Glutamatergic neuron (in vitro differentiated cells): ENCODE results near the gene STAT6. TPM values are rescaled to one million over a fixed set of nuclear protein-coding genes. Genes with fewer than 3 reads are reported as not detected.
"Not testable (repeated sequence)": the region's sequence is repeated elsewhere in the genome, so short reads cannot be mapped to it uniquely, and the experiment has no call there.

ENCODE experiments used
- DNase-seq: peaks from one replicate; pipeline ENCODE4 v3.0.0; 2022
- H3K27ac Mint-ChIP-seq: one replicate; pipeline ENCODE4 v1.8.0; 2020; ENCODE audit warnings: mild to moderate bottlenecking, mixed read lengths, inconsistent platforms; ENCODE audit not compliant: unreplicated experiment
- H3K27me3 Mint-ChIP-seq: one replicate; pipeline ENCODE4 v1.8.0; 2020; ENCODE audit warnings: mild to moderate bottlenecking, moderate library complexity, mixed read lengths, inconsistent platforms; ENCODE audit not compliant: unreplicated experiment
- H3K36me3 Mint-ChIP-seq: one replicate; pipeline ENCODE4 v1.8.0; 2020; ENCODE audit warnings: mild to moderate bottlenecking, mixed read lengths, inconsistent platforms; ENCODE audit not compliant: unreplicated experiment
- H3K4me1 Mint-ChIP-seq: one replicate; pipeline ENCODE4 v1.8.0; 2020; ENCODE audit warnings: mild to moderate bottlenecking, low read depth, mixed read lengths, inconsistent platforms; ENCODE audit not compliant: unreplicated experiment
- H3K4me3 Mint-ChIP-seq: one replicate; pipeline ENCODE4 v1.8.0; 2020; ENCODE audit warnings: mild to moderate bottlenecking, mixed read lengths, inconsistent platforms; ENCODE audit not compliant: unreplicated experiment
- H3K9me3 Mint-ChIP-seq: one replicate; pipeline ENCODE4 v1.8.0; 2020; ENCODE audit warnings: mild to moderate bottlenecking, moderate library complexity, mixed read lengths, inconsistent platforms; ENCODE audit not compliant: unreplicated experiment
- total RNA-seq: library from RNA; stranded (reverse); fragmentation: NEBNext Ultra II Directional; extraction: Animal tissue kit (Norgen Biotek cat#: 25700); gene quantifications from one replicate; pipeline ENCODE4 v1.2.1, GENCODE V29; 2021; ENCODE audit not compliant: unreplicated experiment
- TF ChIP-seq, protein P1 (sequence below): fragments of 200-600 bp; sonication (generic); IDR thresholded peaks from one replicate; pipeline ENCODE4 v1.5.0; 2021; ENCODE audit not compliant: partially characterized antibody, unreplicated experiment

Gene STAT6
- total RNA-seq, 1 donor from 2014 or later, result 34.4 TPM

DNA sequence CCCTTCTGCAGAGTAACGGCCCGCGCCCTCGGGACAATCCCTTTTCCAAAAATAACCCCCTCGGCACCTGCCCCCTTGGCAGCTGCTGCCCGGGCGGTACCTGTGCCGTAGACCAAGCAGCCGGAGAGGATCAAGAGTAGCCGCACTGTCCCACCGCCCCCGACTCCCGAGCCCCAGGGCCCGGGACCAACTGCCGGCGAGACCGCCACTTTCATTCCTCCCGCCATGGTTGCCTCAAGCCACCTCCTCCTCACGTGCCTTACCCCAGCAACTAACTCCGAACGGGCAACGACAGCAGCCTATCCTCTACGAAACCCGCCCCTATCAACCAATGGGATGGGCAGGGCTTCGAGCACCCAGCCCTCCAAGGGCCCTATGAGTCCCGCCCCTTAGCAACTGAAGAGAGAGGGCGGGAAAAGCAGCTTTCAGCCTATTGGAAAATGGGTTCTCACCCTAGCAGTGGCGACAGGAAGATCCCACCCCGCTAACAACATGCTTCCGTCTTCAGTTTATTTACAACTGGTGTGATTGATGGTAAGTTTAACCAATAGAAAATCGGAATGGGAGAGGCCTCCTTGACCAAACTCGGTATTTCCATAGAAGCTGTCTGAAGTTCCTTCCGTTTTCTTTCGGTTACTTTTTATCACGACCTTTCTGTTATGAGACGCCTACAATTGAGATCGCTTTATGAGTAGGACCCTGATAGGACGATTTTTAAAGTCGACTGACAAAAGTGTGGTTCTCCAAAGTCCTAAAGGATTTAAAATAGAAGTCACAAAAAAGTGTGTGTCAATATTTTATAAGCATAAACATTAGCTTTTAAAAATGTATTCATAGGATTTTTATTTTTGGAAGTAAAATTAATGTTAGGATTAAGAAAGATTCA, 32.4 kb downstream of the STAT6 start, which contains the start of gene NEMP1:
Gene NEMP1 (minus strand): TSS at position 273 of the 886 bp plus-strand sequence. CDS start 46 bp downstream, at position 227.
- DNase-seq, result peak; percentile 89
- TF ChIP-seq, protein P1, sequence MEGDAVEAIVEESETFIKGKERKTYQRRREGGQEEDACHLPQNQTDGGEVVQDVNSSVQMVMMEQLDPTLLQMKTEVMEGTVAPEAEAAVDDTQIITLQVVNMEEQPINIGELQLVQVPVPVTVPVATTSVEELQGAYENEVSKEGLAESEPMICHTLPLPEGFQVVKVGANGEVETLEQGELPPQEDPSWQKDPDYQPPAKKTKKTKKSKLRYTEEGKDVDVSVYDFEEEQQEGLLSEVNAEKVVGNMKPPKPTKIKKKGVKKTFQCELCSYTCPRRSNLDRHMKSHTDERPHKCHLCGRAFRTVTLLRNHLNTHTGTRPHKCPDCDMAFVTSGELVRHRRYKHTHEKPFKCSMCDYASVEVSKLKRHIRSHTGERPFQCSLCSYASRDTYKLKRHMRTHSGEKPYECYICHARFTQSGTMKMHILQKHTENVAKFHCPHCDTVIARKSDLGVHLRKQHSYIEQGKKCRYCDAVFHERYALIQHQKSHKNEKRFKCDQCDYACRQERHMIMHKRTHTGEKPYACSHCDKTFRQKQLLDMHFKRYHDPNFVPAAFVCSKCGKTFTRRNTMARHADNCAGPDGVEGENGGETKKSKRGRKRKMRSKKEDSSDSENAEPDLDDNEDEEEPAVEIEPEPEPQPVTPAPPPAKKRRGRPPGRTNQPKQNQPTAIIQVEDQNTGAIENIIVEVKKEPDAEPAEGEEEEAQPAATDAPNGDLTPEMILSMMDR, result no peak
- H3K9me3 Mint-ChIP-seq, result no peaks in the 10 kb centered on the region
- no peaks in the 10 kb centered on the region for H3K27me3 Mint-ChIP-seq
- H3K4me1 Mint-ChIP-seq, result no peaks in the 10 kb centered on the region
- no peaks in the 10 kb centered on the region for H3K36me3 Mint-ChIP-seq
- no peak within 1 kb of the TSS for H3K27ac Mint-ChIP-seq
- peak within 1 kb of the TSS; percentile 92 for H3K4me3 Mint-ChIP-seq

DNA sequence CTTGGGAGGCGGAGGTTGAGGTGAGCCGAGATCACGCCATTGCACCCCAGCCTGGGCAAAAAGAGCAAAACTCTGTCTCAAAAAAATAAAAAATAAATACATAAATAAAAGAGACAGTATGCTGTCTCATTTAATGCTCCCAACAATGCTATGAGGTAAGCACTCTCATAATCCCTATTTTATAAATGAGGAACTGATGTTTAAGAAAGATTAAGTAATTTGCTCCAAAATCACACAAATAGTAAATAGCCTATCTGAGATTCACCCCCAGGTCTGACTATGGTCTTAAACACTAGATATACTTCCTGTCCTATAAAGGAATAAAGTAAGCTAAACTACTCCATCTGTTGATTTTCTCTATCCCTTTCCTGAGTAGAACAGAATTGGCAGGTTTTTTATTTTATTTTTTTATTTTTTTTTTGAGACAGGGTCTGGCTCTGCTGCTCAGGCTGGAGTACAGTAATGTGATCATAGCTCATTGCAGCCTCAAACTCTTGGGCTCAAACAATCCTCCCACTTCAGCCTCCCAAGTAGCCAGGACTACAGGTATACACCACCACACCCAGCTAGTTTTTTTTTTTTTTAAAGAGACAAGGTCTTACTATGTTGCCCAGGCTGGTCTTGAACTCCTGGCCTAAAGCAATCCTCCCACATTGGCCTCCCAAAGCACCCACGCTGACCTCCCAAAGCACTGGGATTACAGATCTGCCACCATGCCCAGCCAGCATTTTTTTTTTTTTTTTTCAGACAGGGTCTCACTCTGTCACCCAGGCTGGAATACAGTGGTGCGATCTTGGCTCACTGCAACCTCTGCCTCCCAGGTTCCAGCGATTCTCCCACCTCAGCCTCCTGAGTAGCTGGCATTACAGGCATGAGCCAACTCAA, 37.4 kb downstream of the STAT6 start:
- H3K36me3 Mint-ChIP-seq, H3K4me3 Mint-ChIP-seq, DNase-seq, H3K9me3 Mint-ChIP-seq, H3K4me1 Mint-ChIP-seq, H3K27ac Mint-ChIP-seq, H3K27me3 Mint-ChIP-seq: not testable (repeated sequence)

DNA sequence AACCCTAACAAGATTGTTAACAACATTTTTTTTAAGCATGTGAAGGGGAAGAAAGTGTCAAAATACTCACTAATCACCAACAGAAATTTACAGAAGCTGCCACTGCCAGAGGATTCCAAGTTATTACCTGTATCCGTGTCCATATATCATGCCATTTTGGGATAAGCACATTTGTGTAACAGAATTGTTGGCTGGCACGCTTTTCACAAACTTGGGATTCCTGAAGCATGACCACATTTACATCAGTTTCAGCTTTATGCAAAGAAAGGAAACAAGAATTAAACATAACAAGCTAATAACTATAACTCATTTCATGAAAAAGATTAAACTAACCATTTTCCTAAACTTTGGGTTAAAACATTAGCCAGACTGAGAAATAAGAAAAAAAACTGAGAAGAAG, 38.5 kb downstream of the STAT6 start:
- no peaks in the 10 kb centered on the region for H3K27me3 Mint-ChIP-seq
- H3K9me3 Mint-ChIP-seq, result no peaks in the 10 kb centered on the region
- TF ChIP-seq, protein P1, result no peak
- no peak overlapping the region for H3K4me3 Mint-ChIP-seq
- H3K4me1 Mint-ChIP-seq, result no peaks in the 10 kb centered on the region
- H3K27ac Mint-ChIP-seq, result no peak overlapping the region
- no peaks in the 10 kb centered on the region for H3K36me3 Mint-ChIP-seq
- DNase-seq, result no peak

DNA sequence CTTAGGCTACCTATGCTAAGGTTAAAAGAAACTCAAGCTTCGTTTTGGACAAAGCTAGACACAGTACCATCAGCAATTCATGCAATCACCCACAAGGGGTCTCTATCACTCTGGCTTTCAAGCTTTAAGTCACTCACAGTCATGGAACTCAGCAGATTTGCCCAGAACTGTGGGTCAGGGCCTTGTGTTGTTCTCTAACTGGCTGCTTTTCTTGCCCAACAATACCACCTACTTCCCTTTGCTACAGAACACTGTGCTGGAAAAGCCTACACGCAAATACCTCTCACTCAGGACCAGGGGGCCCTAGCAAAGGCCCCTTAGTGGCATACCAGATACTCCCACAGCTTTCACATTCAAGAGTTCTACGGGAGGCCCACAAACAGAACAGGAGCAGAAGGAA, 41.6 kb downstream of the STAT6 start:
- Mint-ChIP-seq H3K27me3 (no peaks in the 10 kb centered on the region), H3K9me3 (no peaks in the 10 kb centered on the region), H3K36me3 (peaks cover 4% of the 10 kb centered on the region), H3K4me1 (no peaks in the 10 kb centered on the region), H3K4me3 (no peak overlapping the region), H3K27ac (no peak overlapping the region)
- TF ChIP-seq, protein P1, result peak; percentile 82
- DNase-seq, result no peak

DNA sequence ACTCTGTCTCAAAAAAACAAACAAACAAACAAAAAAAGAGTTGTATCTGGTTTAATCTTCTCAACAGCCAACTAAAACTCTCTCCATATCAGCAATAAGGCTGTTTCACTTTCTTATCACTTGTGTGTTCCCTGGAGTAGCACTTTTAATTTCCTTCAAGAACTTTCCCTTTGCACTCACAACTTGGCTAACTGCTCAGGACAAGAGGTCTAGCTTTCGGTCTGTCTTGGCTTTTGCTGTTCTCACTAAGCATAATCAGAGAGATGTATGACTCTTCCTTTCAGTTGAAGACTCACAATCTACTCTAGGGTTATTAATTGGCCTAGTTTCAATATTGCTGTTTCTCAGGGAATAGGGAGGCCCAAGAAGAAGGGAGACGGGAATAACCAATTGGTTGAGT, 44.9 kb downstream of the STAT6 start:
- TF ChIP-seq, protein P1, result no peak
- H3K36me3 Mint-ChIP-seq, result peaks cover 4% of the 10 kb centered on the region
- no peaks in the 10 kb centered on the region for H3K27me3 Mint-ChIP-seq
- DNase-seq, result no peak
- H3K9me3 Mint-ChIP-seq, result no peaks in the 10 kb centered on the region
- H3K4me1 Mint-ChIP-seq, result no peaks in the 10 kb centered on the region
- H3K4me3 Mint-ChIP-seq, result peak overlapping the region; percentile 42
- H3K27ac Mint-ChIP-seq, result no peak overlapping the region
